Measurements from ENCODE around the gene ACACB. TPM values are rescaled to one million over a fixed set of nuclear protein-coding genes. Genes with fewer than 3 reads are reported as not detected.

The ACACB gene
- total RNA-seq, 4 donors from 2014 or later, result 5.9 to 48.4 (median 27.3) TPM

GRCh38 chr12:109092497-109093021 is 23.8 kb upstream of the ACACB start:
- no peaks in the 10 kb centered on the region for H3K9me3 ChIP-seq
- peaks cover 21 to 43% (median 31%) of the 10 kb centered on the region in 3 donors for H3K4me1 ChIP-seq
- no peak for DNase-seq
- H3K27ac ChIP-seq, result peak overlapping the region; percentile 6 to 83 (median 74)
- WGBS, 2 donors, result 35 to 47% methylated on average over 6 of the region's 6 CpGs
- peaks cover 0 to 43% (median 7%) of the 10 kb centered on the region in 3 donors for H3K36me3 ChIP-seq
- no peak for TF ChIP-seq CTCF (IDR thresholded peaks at IDR 0.05)
- no peak for TF ChIP-seq POLR2A (IDR thresholded peaks at IDR 0.05)
- intact Hi-C loops (cut with DNase I), result loop anchor here (10.0 kb wide), 2 partner anchors 288 to 528 kb away; partner anchors contain the start of genes ISCU and SART3
- peak overlapping the region; percentile 41 to 70 (median 54) for H3K4me3 ChIP-seq
- H3K27me3 ChIP-seq, result no peaks in the 10 kb centered on the region

- DNase-seq, result peak; percentile 69
- peak within 1 kb of the TSS; percentile 41 to 70 (median 54) for H3K4me3 ChIP-seq
- TF ChIP-seq CTCF (IDR thresholded peaks at IDR 0.05) (peak; percentile 97 to 99 (median 99)), POLR2A (IDR thresholded peaks at IDR 0.05) (peak in 1 of 4 donors; percentile 49)
- peaks cover 0 to 35% (median 0%) of the 10 kb centered on the region in 3 donors for H3K36me3 ChIP-seq
- intact Hi-C loops (cut with DNase I), result loop anchor here (10.0 kb wide), 2 partner anchors 288 to 528 kb away; partner anchors contain the start of genes ISCU and SART3
- WGBS, 2 donors, result 5 to 8% methylated on average over 21 to 24 of the region's 45 CpGs
- H3K4me1 ChIP-seq, result peaks cover 23 to 47% (median 33%) of the 10 kb centered on the region in 3 donors
- no peaks in the 10 kb centered on the region for H3K9me3 ChIP-seq
- no peaks in the 10 kb centered on the region for H3K27me3 ChIP-seq
- H3K27ac ChIP-seq, result peak within 1 kb of the TSS; percentile 73 to 83 (median 77)
Measured at GRCh38 chr12:109093022-109093918, 23.1 kb upstream of the ACACB start, which contains the start of gene ALKBH2. Gene ALKBH2, minus strand, starts transcription at chr12:109093472. Its CDS starts 686 bp downstream, at chr12:109092786.

GRCh38 chr12:109097140-109097434 is 19.3 kb upstream of the ACACB start:
- no peak for DNase-seq
- Histone ChIP-seq H3K36me3 (peaks cover 0 to 17% (median 5%) of the 10 kb centered on the region in 3 donors), H3K4me3 (peak overlapping the region; percentile 69 to 95 (median 80)), H3K9me3 (no peaks in the 10 kb centered on the region), H3K27ac (no peak overlapping the region), H3K27me3 (no peaks in the 10 kb centered on the region), H3K4me1 (peaks cover 18 to 55% (median 35%) of the 10 kb centered on the region in 3 donors)
- TF ChIP-seq CTCF (IDR thresholded peaks at IDR 0.05) (no peak), POLR2A (IDR thresholded peaks at IDR 0.05) (no peak)
- 0 to 74% methylated on average over 2 to 3 of the region's 11 CpGs for WGBS, 2 donors
- intact Hi-C loops (cut with DNase I), result loop anchor here (10.0 kb wide), 2 partner anchors 292 to 532 kb away; partner anchors contain the start of genes ISCU and SART3

GRCh38 chr12:109097435-109098182 is 18.8 kb upstream of the ACACB start, which contains the start of gene UNG:
Gene UNG, plus strand, starts transcription at chr12:109097597. Its CDS starts 83 bp downstream, at chr12:109097680.
- Histone ChIP-seq H3K4me3 (peak within 1 kb of the TSS; percentile 69 to 95 (median 80)), H3K27ac (peak within 1 kb of the TSS; percentile 86 to 98 (median 93)), H3K9me3 (no peaks in the 10 kb centered on the region), H3K36me3 (peaks cover 0 to 22% (median 8%) of the 10 kb centered on the region in 3 donors), H3K27me3 (no peaks in the 10 kb centered on the region), H3K4me1 (peaks cover 13 to 50% (median 30%) of the 10 kb centered on the region in 3 donors)
- TF ChIP-seq POLR2A (IDR thresholded peaks at IDR 0.05), result no peak
- TF ChIP-seq CTCF (IDR thresholded peaks at IDR 0.05), result no peak
- intact Hi-C loops (cut with DNase I), result loop anchor here (10.0 kb wide), 2 partner anchors 293 to 533 kb away; partner anchors contain the start of genes ISCU and SART3
- peak; percentile 78 for DNase-seq
- 0% methylated on average over 2 to 4 of the region's 71 CpGs for WGBS, 2 donors

Data from esophagus squamous epithelium (tissue), 5 donors.